SK-N-SH (cell line): Measurements from ENCODE around the gene PCBD1. TPM values are rescaled to one million over a fixed set of nuclear protein-coding genes. Genes with fewer than 3 reads are reported as not detected.
A peak's percentile ranks its signal among the peaks of the same experiment; 100 is the strongest.

Source experiments
- CTCF ChIA-PET: fragments of 300-600, 350-600 bp; formaldehyde crosslinking; extraction: SDS; loops from one replicate; lab custom pipeline; 2021; lab: Yijun Ruan, JAX
- POLR2A ChIA-PET: fragments of 350-600 bp; sonication (Branson Sonifier 250); formaldehyde crosslinking; extraction: SDS; loops from one replicate; lab custom pipeline; 2020; ENCODE audit warnings: antibody characterized with exemption, inconsistent platforms; lab: Yijun Ruan, JAX
- DNase-seq: peaks from one replicate; pipeline ENCODE4 v3.0.0; 2012
- H2AFZ ChIP-seq: fragments of 200-600 bp; sonication (generic); 2 replicates; pipeline ENCODE4 v1.8.1; 2016; ENCODE audit warnings: antibody characterized with exemption, mild to moderate bottlenecking, low read depth
- H3F3A ChIP-seq: fragments of 200-600 bp; sonication (generic); replicated peaks from 2 replicates; pipeline ENCODE3; 2016; ENCODE audit warnings: antibody characterized with exemption, mild to moderate bottlenecking; ENCODE audit not compliant: insufficient read depth
- H3K27ac ChIP-seq, 2 experiments: fragments of 200-500 bp in 1 of 2; fragments of 200-600 bp in 1 of 2; sonication (Bioruptor generic) in 1 of 2; sonication (generic), shearing (Covaris generic) in 1 of 2; 2 replicates each; pipeline versions ENCODE4 v1.5.1 to v1.6.1; 2014 to 2016; ENCODE audit warnings: low read depth in 2 of 2, inconsistent platforms in 1 of 2, low read length in 1 of 2, mild to moderate bottlenecking in 1 of 2, mixed read lengths in 1 of 2
- H3K27me3 ChIP-seq: fragments of 200-600 bp; sonication (generic), shearing (Covaris generic); 2 replicates; pipeline ENCODE4 v1.6.1; 2016; ENCODE audit warnings: mixed run types; ENCODE audit not compliant: insufficient read depth
- H3K36me3 ChIP-seq, 2 experiments: fragments of 200-500 bp in 1 of 2; fragments of 200-600 bp in 1 of 2; sonication (Bioruptor generic) in 1 of 2; sonication (generic) in 1 of 2; replicated peaks in 1 of 2; 2 replicates each; pipeline versions ENCODE3 to v1.5.1; 2014 to 2016; ENCODE audit warnings: low read length in 1 of 2, mild to moderate bottlenecking in 1 of 2; ENCODE audit not compliant: insufficient read depth in 2 of 2, control insufficient read depth in 1 of 2
- H3K4me1 ChIP-seq, 2 experiments: fragments of 200-500 bp in 1 of 2; fragments of 200-600 bp in 1 of 2; sonication (Bioruptor generic) in 1 of 2; sonication (generic), shearing (Covaris generic) in 1 of 2; 2 replicates each; pipeline versions ENCODE4 v1.5.1 to v1.6.1; 2014 to 2016; ENCODE audit warnings: low read depth in 1 of 2, low read length in 1 of 2, mixed run types in 1 of 2; ENCODE audit not compliant: insufficient read depth in 2 of 2, control insufficient read depth in 1 of 2
- H3K4me2 ChIP-seq: fragments of 200-600 bp; sonication (generic), shearing (Covaris generic); 2 replicates; pipeline ENCODE4 v1.6.1; 2017; ENCODE audit warnings: mixed run types
- H3K4me3 ChIP-seq, 2 experiments: fragments of 200-500 bp in 1 of 2; fragments of 200-600 bp in 1 of 2; sonication (Bioruptor generic) in 1 of 2; sonication (generic), shearing (Covaris generic) in 1 of 2; 2 replicates each; pipeline versions ENCODE4 v1.5.1 to v1.8.1; 2014 to 2016; ENCODE audit warnings: low read depth in 2 of 2, inconsistent platforms in 1 of 2, low read length in 1 of 2, mild to moderate bottlenecking in 1 of 2, mixed read lengths in 1 of 2, moderate library complexity in 1 of 2
- H3K79me2 ChIP-seq: fragments of 200-600 bp; sonication (generic); 2 replicates; pipeline ENCODE4 v1.8.1; 2017; ENCODE audit warnings: mild to moderate bottlenecking; ENCODE audit not compliant: insufficient read depth
- H3K9ac ChIP-seq: fragments of 200-600 bp; sonication (generic); 2 replicates; pipeline ENCODE4 v1.6.1; 2017; ENCODE audit warnings: mixed run types
- H3K9me2 ChIP-seq: fragments of 200-600 bp; sonication (generic); 2 replicates; pipeline ENCODE4 v1.6.1; 2017; ENCODE audit warnings: mixed run types
- H3K9me3 ChIP-seq: fragments of 200-600 bp; sonication (generic); 2 replicates; pipeline ENCODE4 v1.6.1; 2017; ENCODE audit warnings: mixed run types, mild to moderate bottlenecking, moderate library complexity
- H4K20me1 ChIP-seq: fragments of 200-600 bp; sonication (generic); 2 replicates; pipeline ENCODE4 v1.6.1; 2017; ENCODE audit warnings: mild to moderate bottlenecking, mixed run types; ENCODE audit not compliant: insufficient read depth
- CTCF ChIP-seq: fragments of 200-600 bp; sonication (generic); IDR thresholded peaks from 2 replicates; pipeline ENCODE4 v1.6.1; 2017; ENCODE audit warnings: antibody characterized with exemption, mild to moderate bottlenecking, moderate library complexity
- EP300 ChIP-seq, 2 experiments: IDR thresholded peaks; 2 replicates each; pipeline versions ENCODE4 v1.4.0 to v1.6.1; 2012; ENCODE audit warnings: borderline replicate concordance in 1 of 2, low read depth in 1 of 2, low read length in 1 of 2
- EZH2phosphoT487 ChIP-seq: fragments of 200-600 bp; sonication (generic); IDR thresholded peaks from 2 replicates; pipeline ENCODE4 v1.6.1; 2017; ENCODE audit warnings: low read depth, mixed run types, mild to moderate bottlenecking, antibody characterized with exemption, moderate library complexity, borderline replicate concordance
- FOSL2 ChIP-seq: IDR thresholded peaks from 2 replicates; pipeline ENCODE4 v1.4.0; 2012; ENCODE audit warnings: low read depth, mild to moderate bottlenecking, moderate library complexity, borderline replicate concordance
- FOXJ3 ChIP-seq: sonication (generic); formaldehyde crosslinking; IDR thresholded peaks from 2 replicates; pipeline ENCODE4 v1.5.1; 2020; ENCODE audit warnings: mild to moderate bottlenecking, missing genetic modification reagents
- FOXM1 ChIP-seq: IDR thresholded peaks from 2 replicates; pipeline ENCODE4 v1.4.0; 2012; ENCODE audit warnings: low read depth, mild to moderate bottlenecking
- GABPA ChIP-seq: IDR thresholded peaks from 2 replicates; pipeline ENCODE4 v1.4.0; 2012; ENCODE audit warnings: low read depth, mild to moderate bottlenecking
- JUND ChIP-seq: IDR thresholded peaks from 2 replicates; pipeline ENCODE4 v1.4.0; 2012
- MAX ChIP-seq: IDR thresholded peaks from 2 replicates; pipeline ENCODE4 v1.4.0; 2012; ENCODE audit warnings: low read depth
- NRF1 ChIP-seq: IDR thresholded peaks from 2 replicates; pipeline ENCODE4 v1.6.1; 2012; ENCODE audit warnings: low read depth, mild to moderate bottlenecking, low read length
- PBX3 ChIP-seq: IDR thresholded peaks from 2 replicates; pipeline ENCODE4; 2012
- RAD21 ChIP-seq: IDR thresholded peaks from 2 replicates; pipeline ENCODE4 v1.6.1; 2012; ENCODE audit warnings: mild to moderate bottlenecking, low read length
- RCOR1 ChIP-seq: fragments of 150-350 bp; IDR thresholded peaks from 2 replicates; pipeline ENCODE4 v1.6.1; 2017; ENCODE audit warnings: antibody characterized with exemption, low read length
- REST ChIP-seq: IDR thresholded peaks from 2 replicates; pipeline ENCODE4 v1.6.1; 2012; ENCODE audit warnings: mild to moderate bottlenecking, low read depth, low read length, moderate library complexity
- RFX5 ChIP-seq: IDR thresholded peaks from 2 replicates; pipeline ENCODE4 v1.6.1; 2012; ENCODE audit warnings: mild to moderate bottlenecking, improper control_type of control experiment, low read length
- RXRA ChIP-seq: IDR thresholded peaks from 2 replicates; pipeline ENCODE4 v1.4.0; 2012; ENCODE audit warnings: low read depth, mild to moderate bottlenecking, borderline replicate concordance
- SMC3 ChIP-seq: IDR thresholded peaks from 2 replicates; pipeline ENCODE4 v1.6.1; 2012; ENCODE audit warnings: low read depth, low read length, improper control_type of control experiment
- TAF1 ChIP-seq: IDR thresholded peaks from 2 replicates; pipeline ENCODE4 v1.6.1; 2012; ENCODE audit warnings: low read depth, mild to moderate bottlenecking, low read length, moderate library complexity, borderline replicate concordance
- TEAD4 ChIP-seq: IDR thresholded peaks from 2 replicates; pipeline ENCODE4 v1.4.0; 2012; ENCODE audit warnings: mild to moderate bottlenecking, borderline replicate concordance; ENCODE audit not compliant: insufficient read depth
- USF1 ChIP-seq: IDR thresholded peaks from 2 replicates; pipeline ENCODE4 v1.4.0; 2012; ENCODE audit warnings: low read depth, borderline replicate concordance
- ZBTB33 ChIP-seq: IDR thresholded peaks from 2 replicates; pipeline ENCODE4 v1.4.0; 2012; ENCODE audit warnings: low read depth, borderline replicate concordance
- WGBS: methylation state at CpG from one replicate; pipeline ENCODE4 v1.1.6; 2017; ENCODE audit warnings: low lambda C conversion rate; 5-methylcytosine and 5-hydroxymethylcytosine counted together
- polyA plus RNA-seq, 3 experiments: library from polyadenylated mRNA; depleted of rRNA; stranded (reverse); fragments of >200 nt; gene quantifications; 2 replicates each; pipeline ENCODE4 v1.2.3, GENCODE V29; 2012

PCBD1 gene
- polyA plus RNA-seq (2012; rRNA removed) = 95.9 and 112 TPM in 2 replicates
- 90.1 and 107 TPM in 2 replicates for polyA plus RNA-seq (2012; cell fraction: cytosol; rRNA removed)
- 30.8 and 34.7 TPM in 2 replicates for polyA plus RNA-seq (2012; cell fraction: nucleus; rRNA removed)

- Histone ChIP-seq H3K36me3 (peaks cover 7 to 23% of the 10 kb centered on the region in 2 experiments), H3K4me1 (peaks cover 6 to 47% of the 10 kb centered on the region in 2 experiments; a peak in 2 of 4 replicates), H3K4me2 (peak within 1 kb of the TSS; percentile 89), H3K4me3 (peak within 1 kb of the TSS; percentile 72 to 76), H4K20me1 (no peaks in the 10 kb centered on the region), H3K9me3 (no peaks in the 10 kb centered on the region), H3K79me2 (no peaks in the 10 kb centered on the region), H3K27me3 (no peaks in the 10 kb centered on the region), H3K9ac (peak within 1 kb of the TSS; percentile 63; the same call in 1 of the 2 replicates), H2AFZ (peak within 1 kb of the TSS; percentile 100), H3K9me2 (no peaks in the 10 kb centered on the region), H3F3A (no peaks in the 10 kb centered on the region), H3K27ac (peak within 1 kb of the TSS; percentile 57 to 96; a peak in 3 of 4 replicates)
- DNase-seq = peak; percentile 88
- WGBS = 4% methylated on average over 20 of the region's 85 CpGs
- CTCF ChIA-PET = interaction anchor here (0.6 to 2.8 kb wide), 9 partner anchors 12 to 427 kb away, joined by 3 to 19 read pairs (median 3); partner anchors contain the start of gene SGPL1
- POLR2A ChIA-PET = interaction anchor here (0.5 to 3.3 kb wide), 9 partner anchors 10 to 387 kb away, joined by 3 to 25 read pairs (median 4); no protein-coding TSS in a partner anchor
- TF ChIP-seq FOSL2 (no peak), TAF1 (peak; percentile 26; the same call in 1 of the 2 replicates), TEAD4 (no peak), JUND (no peak), FOXJ3 (CRISPR knock-in tag) (no peak), RAD21 (no peak), ZBTB33 (peak; percentile 82), CTCF (no peak), EZH2phosphoT487 (no peak), SMC3 (no peak), REST (no peak), GABPA (no peak), EP300 (IDR thresholded peaks at IDR 0.05; ENCODE audit: borderline replicate concordance in 1 of 2, low read depth in 1 of 2, low read length in 1 of 2) (no peak), PBX3 (peak; percentile 58), RCOR1 (no peak), RFX5 (no peak), USF1 (no peak), NRF1 (no peak; the same call in 1 of the 2 replicates), FOXM1 (no peak), MAX (peak; percentile 74), RXRA (no peak)
Observed at GRCh38 chr10:70887804-70888800, at the start of gene PCBD1. TSS of gene PCBD1 (minus strand) at chr10:70888565. CDS start at chr10:70888533, 32 bp downstream.
